Measurements from ENCODE around the gene VCL.
A peak's percentile ranks its signal among the peaks of the same experiment; 100 is the strongest.
"Not testable (repeated sequence)": the region's sequence is repeated elsewhere in the genome, so short reads cannot be mapped to it uniquely, and the experiment has no call there.

The VCL gene

GRCh38 chr10:74113546-74113945 lies 115.6 kb downstream of the VCL start:
- no peak for DNase-seq

GRCh38 chr10:74114041-74114448 lies 116.1 kb downstream of the VCL start:
- DNase-seq, result no peak

- DNase-seq, result no peak
Observed at GRCh38 chr10:74117738-74118137, 119.8 kb downstream of the VCL start.

- DNase-seq, result no peak
Observed at GRCh38 chr10:74118804-74119203, 120.9 kb downstream of the VCL start.

GRCh38 chr10:74120911-74121310 lies 123.0 kb downstream of the VCL start:
- no peak for DNase-seq

GRCh38 chr10:74121368-74121767 lies 123.5 kb downstream of the VCL start:
- DNase-seq, result no peak

- DNase-seq, result no peak
Observed at GRCh38 chr10:74122060-74122459, 124.1 kb downstream of the VCL start.

- no peak for DNase-seq
Observed at GRCh38 chr10:74123081-74123480, 125.2 kb downstream of the VCL start.

- DNase-seq, result no peak
Observed at GRCh38 chr10:74133923-74134820, 136.3 kb downstream of the VCL start.

- no peak for DNase-seq
Observed at GRCh38 chr10:74135452-74135851, 137.5 kb downstream of the VCL start.

- DNase-seq, result no peak
Observed at GRCh38 chr10:74137992-74138391, 140.1 kb downstream of the VCL start.

GRCh38 chr10:74138596-74138995 lies 140.7 kb downstream of the VCL start:
- DNase-seq, result not testable (repeated sequence)

GRCh38 chr10:74139981-74140380 lies 142.1 kb downstream of the VCL start:
- DNase-seq, result no peak

- DNase-seq, result no peak
Observed at GRCh38 chr10:74140553-74140952, 142.6 kb downstream of the VCL start.

GRCh38 chr10:74145133-74145532 lies 147.2 kb downstream of the VCL start:
- DNase-seq, result no peak

- DNase-seq, result not testable (repeated sequence)
Observed at GRCh38 chr10:74146980-74147379, 149.1 kb downstream of the VCL start.

- DNase-seq, result peak; percentile 100
Observed at GRCh38 chr10:74150204-74150989, 152.5 kb downstream of the VCL start, which contains the start of gene AP3M1. Gene AP3M1 (minus strand): TSS chr10:74150828. CDS start chr10:74138379, 12,449 bp downstream.

- peak; percentile 99 for DNase-seq
Observed at GRCh38 chr10:74150990-74151878, 153.3 kb downstream of the VCL start, which contains the start of gene ADK. Gene ADK (plus strand): TSS chr10:74151221. CDS start chr10:74151279, 58 bp downstream.

GRCh38 chr10:74151879-74152722 lies 154.2 kb downstream of the VCL start:
- no peak for DNase-seq

- DNase-seq, result no peak
Observed at GRCh38 chr10:74153123-74153522, 155.2 kb downstream of the VCL start.

GRCh38 chr10:74153676-74154075 lies 155.8 kb downstream of the VCL start:
- DNase-seq, result no peak

GRCh38 chr10:74156919-74157289 lies 159.0 kb downstream of the VCL start:
- no peak for DNase-seq
